GM21723 (cell line): ENCODE measurements around the gene AQP2.

Experiments used
- ATAC-seq: cut with Tn5 transposase; IDR thresholded peaks from one replicate; pipeline ENCODE4 v1.9.1; 2021; ENCODE audit warnings: mild to moderate bottlenecking, moderate library complexity; ENCODE audit not compliant: unreplicated experiment

AQP2 gene, protein sequence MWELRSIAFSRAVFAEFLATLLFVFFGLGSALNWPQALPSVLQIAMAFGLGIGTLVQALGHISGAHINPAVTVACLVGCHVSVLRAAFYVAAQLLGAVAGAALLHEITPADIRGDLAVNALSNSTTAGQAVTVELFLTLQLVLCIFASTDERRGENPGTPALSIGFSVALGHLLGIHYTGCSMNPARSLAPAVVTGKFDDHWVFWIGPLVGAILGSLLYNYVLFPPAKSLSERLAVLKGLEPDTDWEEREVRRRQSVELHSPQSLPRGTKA

DNA sequence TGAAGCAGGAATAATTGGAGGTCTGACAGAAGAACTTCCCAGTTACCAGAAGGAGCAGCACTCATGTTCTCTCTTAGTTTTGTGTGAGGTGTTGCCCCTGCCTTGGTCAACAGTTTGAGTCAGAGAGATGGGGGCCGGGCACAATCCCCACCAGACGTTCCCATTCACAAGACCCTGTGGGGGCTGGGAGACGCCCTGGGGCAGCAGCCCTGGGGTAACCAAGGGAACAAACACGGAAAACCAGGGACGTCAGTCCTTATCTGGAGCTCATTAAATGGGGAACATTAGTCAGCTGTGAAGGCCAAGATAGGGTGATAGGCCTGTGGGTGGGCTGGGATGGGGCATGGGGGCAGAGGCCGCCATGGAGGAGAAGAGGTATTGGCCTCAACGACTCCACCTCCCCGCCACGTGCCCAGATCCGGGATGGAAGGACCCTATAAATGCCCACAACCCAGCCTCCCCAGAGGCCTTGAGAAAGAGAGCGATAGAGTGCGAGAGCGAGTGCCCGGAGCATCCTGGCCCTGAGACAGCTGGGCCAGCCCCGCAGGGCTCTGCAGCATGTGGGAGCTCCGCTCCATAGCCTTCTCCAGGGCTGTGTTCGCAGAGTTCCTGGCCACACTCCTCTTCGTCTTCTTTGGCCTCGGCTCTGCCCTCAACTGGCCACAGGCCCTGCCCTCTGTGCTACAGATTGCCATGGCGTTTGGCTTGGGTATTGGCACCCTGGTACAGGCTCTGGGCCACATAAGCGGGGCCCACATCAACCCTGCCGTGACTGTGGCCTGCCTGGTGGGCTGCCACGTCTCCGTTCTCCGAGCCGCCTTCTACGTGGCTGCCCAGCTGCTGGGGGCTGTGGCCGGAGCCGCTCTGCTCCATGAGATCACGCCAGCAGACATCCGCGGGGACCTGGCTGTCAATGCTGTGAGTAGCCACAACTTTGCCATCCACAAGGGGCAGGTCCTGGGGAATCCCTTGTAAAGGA lies at the start of gene AQP2:
TSS of gene AQP2 (plus strand) at position 465 of the 979 bp plus-strand sequence. CDS start at position 559, 94 bp downstream.
- ATAC-seq: no peak

DNA sequence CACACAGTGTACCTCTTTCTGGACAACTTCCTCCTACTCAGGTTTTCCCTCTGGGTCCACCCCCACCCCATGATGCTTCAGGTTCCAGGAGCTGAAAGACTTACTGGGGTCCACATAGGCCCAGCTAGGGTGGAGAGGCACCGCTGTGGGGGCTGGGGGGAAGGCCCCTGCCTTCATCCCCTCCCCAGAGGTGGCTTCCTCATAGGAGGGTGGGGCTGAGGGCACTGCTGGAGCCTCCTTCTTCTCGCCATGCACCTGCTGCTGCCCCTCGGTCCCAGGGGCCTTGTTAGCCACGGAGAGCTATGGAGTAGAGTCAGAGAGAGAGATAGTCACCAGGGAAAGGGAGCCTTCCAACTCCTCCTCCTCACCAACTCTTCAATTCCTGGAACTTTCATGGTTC lies 49.5 kb upstream of the AQP2 start:
- ATAC-seq: no peak

GRCh38 chr12:49901986-49902385 lies 48.6 kb upstream of the AQP2 start:
- ATAC-seq: no peak

- no peak for ATAC-seq
Observed at GRCh38 chr12:49902399-49903350, 47.9 kb upstream of the AQP2 start.

- ATAC-seq: no peak
Observed at GRCh38 chr12:49903351-49903699, 47.2 kb upstream of the AQP2 start.

- no peak for ATAC-seq
Observed at GRCh38 chr12:49903700-49904423, 46.7 kb upstream of the AQP2 start, which contains the start of gene FAIM2. Gene FAIM2 (minus strand): TSS chr12:49903900. CDS start chr12:49903792, 108 bp downstream.

DNA sequence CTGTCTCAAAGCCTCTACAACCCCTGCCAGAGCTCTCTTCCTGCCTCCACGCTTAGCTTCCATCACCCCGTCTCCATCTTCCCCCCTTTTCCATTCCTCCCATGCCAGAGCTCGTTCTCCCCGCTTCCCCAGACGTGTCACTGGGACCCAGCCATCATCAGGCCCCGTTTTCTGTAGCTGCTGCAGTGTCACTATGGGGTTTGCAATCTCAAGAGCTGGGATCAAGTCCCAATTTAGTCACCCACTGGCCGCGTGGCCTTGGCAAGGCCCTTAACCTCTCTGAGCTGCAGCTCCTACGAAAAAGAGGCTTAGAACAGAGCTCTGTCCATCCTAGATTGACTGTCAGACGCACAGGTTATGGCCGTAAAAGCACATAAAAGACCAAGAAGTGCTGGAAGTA lies 45.9 kb upstream of the AQP2 start:
- ATAC-seq: no peak

DNA sequence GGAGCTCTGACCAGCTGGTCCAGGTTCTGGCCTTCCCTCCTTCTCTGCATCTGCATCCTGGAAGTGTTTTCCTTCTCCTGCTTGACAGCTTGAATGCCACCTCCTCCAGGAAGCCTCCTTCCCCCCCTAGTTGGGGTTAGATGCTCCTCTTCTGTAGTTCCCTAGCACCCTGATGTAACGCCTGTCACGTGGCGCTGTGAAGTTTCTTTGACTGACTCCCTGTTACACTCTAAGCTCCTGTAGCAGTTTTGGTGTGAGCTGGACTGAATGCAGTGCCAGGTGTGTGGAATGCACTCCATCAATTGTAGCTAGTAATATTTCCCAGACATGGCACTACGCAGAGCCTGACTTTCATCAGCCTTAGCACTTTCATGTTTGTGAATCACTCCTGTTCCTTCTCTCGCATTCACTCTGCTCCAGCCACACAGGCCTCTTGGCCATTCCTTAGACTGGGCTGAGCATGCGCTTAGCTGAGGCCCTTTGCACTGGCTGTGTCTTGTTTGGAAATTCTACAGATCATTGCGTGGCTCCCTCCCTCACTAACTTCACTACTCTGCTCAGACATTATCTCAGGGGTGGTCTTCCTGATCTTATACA lies 44.7 kb upstream of the AQP2 start:
- no peak for ATAC-seq

DNA sequence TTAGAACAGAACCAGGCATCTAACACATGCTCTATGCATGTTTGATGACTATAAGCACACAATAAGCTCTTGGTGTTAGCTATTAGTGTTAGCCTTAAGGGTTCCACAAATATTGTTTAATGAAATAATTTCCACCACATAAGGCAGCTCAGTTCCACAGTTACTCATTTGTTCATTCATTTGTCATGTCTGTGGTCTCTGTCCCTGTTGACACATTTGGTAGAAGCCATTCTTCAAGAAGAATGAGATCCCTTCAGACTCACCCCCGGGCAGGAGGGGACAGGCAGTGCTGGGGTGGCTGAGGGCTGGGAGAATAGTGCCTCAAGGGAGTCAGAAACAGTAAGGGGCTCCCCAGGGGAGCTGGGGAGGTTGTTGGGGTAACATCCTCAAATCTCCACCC lies 43.2 kb upstream of the AQP2 start:
- ATAC-seq: no peak

GRCh38 chr12:49909356-49909755 lies 41.2 kb upstream of the AQP2 start:
- ATAC-seq: no peak

DNA sequence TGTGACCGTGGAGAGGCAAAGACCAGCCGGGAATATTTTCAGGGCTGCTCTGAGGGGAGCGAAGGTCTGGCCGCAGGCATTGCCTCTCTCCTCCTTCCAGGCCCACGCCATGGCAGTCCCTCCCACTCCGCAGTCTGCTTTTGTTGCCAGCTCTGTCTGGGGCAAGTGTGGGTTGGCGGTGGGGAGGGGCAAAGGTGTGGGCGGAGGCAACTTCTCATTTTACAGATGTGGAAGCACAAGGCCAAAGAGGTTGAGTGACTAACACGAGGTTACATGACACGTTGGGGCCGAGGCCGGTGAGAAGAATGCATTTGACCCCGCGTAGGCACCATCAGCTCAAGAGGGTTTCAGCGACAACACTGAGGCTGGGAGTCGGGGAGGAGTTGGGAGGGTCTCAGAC lies 40.7 kb upstream of the AQP2 start:
- ATAC-seq: no peak

DNA sequence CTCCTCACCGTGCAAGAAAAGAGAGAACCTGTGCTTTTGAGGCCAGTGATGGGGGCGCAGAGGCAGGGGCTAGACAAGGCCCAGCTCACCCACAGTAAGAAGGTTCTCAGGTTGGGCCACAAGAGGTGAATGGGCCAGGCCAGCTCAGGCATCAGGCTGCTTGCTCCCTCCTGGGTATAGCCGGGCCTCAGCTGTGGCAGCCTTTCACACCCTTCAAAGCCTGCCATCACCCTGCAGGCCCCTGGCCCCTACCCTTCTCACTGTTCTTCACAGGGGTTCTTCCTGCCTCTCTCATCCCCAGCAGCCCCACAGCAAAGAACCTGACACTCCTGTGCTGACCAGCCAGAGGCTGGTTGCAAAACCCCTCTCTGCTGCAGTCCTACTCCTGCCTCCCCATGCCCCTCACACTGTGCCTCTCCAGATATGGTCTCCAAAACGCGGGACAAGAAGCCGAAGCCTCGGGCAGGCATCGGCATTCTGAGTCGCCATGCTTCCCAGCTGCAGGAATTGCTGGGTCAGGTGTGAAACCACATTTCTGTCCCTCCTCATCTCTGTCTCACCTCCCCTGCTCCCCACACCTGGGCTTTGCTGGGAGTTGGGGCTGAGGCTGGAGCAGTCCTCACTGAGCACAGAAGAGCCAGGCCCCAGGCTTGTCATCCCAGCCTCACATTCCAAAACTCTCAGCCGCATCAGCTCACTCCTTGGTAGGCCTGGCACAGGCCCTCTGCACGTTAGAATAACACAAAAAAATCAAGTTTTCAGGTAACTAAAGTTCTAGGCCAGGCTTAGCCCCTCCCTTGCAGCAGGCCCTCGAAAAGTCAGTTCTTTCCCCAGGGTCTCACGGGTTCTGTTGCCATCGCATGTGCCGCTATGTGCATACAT lies 40.0 kb upstream of the AQP2 start:
- no peak for ATAC-seq

DNA sequence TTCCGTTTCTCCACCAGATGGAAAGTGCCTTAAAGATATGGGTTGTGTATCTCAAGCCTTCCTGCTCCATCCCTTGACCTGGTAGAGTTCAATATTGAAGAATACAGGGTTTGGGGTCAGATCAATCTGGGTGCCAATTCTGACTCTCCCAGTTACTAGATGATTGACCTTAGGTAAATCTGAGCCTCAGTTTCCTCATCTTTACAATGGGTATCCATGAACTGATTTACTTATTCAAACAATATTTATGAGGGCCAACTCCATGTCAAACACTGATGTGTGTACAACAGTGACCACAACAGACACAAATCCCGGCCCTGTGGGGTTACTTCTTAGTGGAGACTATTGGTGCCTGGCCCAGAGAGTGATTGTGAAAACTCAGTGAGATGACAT lies 39.3 kb upstream of the AQP2 start:
- ATAC-seq: no peak

GRCh38 chr12:49912345-49913255 lies 37.9 kb upstream of the AQP2 start:
- no peak for ATAC-seq

DNA sequence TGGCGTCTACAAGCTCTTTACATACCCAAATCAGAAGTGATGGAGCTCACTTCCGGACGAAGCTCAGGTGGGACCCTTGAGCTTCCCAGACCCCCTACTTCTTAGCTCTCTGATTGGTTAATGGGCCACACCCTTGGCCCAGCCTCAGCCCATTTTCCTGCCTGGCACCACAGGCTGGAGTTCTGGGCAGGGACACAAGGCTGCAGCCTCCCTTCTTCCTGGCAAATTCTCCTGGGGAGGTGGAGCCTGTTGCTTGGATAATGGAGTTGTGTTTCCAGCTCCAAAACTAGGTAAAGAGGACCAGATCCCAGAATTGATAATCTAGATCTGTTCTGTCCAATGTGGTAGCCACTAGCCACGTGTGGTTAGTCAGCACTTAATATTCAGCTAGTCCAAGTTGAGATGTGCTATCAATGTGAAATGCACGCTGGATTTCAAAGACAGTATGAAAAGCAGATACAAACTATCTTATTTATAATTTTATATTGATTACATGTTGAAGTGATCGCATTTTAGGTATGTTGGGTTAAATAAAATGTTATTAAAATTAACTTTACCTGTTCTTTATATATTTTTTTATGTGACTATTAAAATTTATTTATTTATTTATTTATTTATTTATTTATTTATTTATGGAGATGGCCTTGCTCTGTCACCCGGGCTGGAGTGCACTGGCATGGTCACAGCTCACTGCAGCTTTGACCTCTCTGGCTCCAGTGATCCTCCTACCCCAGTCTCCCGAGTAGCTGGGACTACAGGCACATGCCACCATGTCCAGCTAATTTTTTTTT lies 34.2 kb upstream of the AQP2 start:
- no peak for ATAC-seq

DNA sequence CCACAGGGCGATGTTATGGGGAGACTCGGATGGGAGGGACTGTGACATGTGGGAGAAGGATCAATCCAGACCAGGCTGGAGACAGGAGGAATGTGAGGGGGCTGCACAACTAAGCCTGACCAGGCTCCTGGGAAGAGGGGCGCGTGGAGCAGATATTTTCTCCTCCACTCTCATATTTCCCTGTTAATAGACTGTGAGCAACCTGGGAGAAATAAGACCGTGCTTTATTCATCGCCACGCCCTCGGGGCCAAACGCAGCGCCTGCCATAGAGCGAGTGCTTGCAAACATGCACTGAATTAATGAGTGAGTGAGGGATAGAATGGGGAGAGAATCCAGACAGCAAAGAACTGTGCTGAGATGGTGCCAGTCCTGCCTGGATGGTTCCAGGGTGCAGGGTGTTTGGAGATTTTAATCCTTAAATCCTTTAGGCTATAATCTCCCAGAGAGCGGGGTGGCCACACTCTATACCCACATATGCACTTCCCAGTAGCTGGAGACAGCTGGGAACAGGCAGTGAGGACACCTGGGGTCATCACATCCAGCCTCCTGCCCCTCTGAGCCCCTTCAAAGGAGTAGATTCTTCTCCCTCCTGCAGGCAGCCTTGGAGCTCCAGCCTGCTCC lies 33.3 kb upstream of the AQP2 start:
- ATAC-seq: no peak

GRCh38 chr12:49917788-49918173 lies 32.8 kb upstream of the AQP2 start:
- no peak for ATAC-seq
